Stimulated activated CD4-positive, alpha-beta T cell treated with anti-CD3 and anti-CD28 coated beads, Interleukin-12 subunit alpha, Interleukin-12 subunit beta, amount 100 ng/mL, for 48 hours (primary cell): ENCODE measurements around the gene ASPDH.

ENCODE experiments used
- DNase-seq, 3 donors: peaks; one replicate each; pipeline ENCODE4 v3.0.0-alpha.2; 2020; ENCODE audit warnings: low read depth in 2 of 3, low spot score in 1 of 3

Gene ASPDH

GRCh38 chr19:50513746-50514345 is at the start of gene ASPDH:
Gene ASPDH (minus strand): TSS chr19:50513913. CDS start chr19:50513823, 90 bp downstream.
- no peak for DNase-seq

- DNase-seq, result no peak
These were observed 49.3 kb upstream of the ASPDH start for GRCh38 chr19:50562996-50563395.

GRCh38 chr19:50562329-50562728 is 48.6 kb upstream of the ASPDH start:
- DNase-seq, result no peak

GRCh38 chr19:50559636-50560035 is 45.9 kb upstream of the ASPDH start:
- DNase-seq, result no peak

- no peak for DNase-seq
These were observed 44.7 kb upstream of the ASPDH start for GRCh38 chr19:50558449-50558848.

- no peak for DNase-seq
These were observed 44.3 kb upstream of the ASPDH start for GRCh38 chr19:50558039-50558438.

GRCh38 chr19:50557009-50557613 is 43.4 kb upstream of the ASPDH start:
- DNase-seq, result no peak

- peak; percentile 59 to 86 (median 75) for DNase-seq
These were observed 42.7 kb upstream of the ASPDH start for GRCh38 chr19:50556282-50557008.

- DNase-seq, result no peak
These were observed 42.0 kb upstream of the ASPDH start for GRCh38 chr19:50555450-50556281.

GRCh38 chr19:50555033-50555432 is 41.3 kb upstream of the ASPDH start:
- no peak for DNase-seq

- DNase-seq, result no peak
These were observed 40.5 kb upstream of the ASPDH start for GRCh38 chr19:50554212-50554611.

- DNase-seq, result no peak
These were observed 39.5 kb upstream of the ASPDH start for GRCh38 chr19:50553134-50553703.

- DNase-seq, result no peak
These were observed 38.8 kb upstream of the ASPDH start for GRCh38 chr19:50552540-50552939.

- DNase-seq, result no peak
These were observed 38.0 kb upstream of the ASPDH start for GRCh38 chr19:50551715-50552187.

- no peak for DNase-seq
These were observed 37.5 kb upstream of the ASPDH start for GRCh38 chr19:50551034-50551714.

GRCh38 chr19:50550594-50550966 is 36.9 kb upstream of the ASPDH start:
- no peak for DNase-seq

- no peak for DNase-seq
These were observed 36.3 kb upstream of the ASPDH start for GRCh38 chr19:50549927-50550593.

GRCh38 chr19:50549059-50549926 is 35.6 kb upstream of the ASPDH start:
- no peak for DNase-seq
